Activated naive CD8-positive, alpha-beta T cell treated with anti-CD3 and anti-CD28 coated beads, Interleukin-2, amount 50 U/mL, for 16 hours (primary cell): ENCODE data around the gene SLC16A5.
"Not testable (repeated sequence)": the region's sequence is repeated elsewhere in the genome, so short reads cannot be mapped to it uniquely, and the experiment has no call there.

Experiments
- DNase-seq: peaks from one replicate; pipeline ENCODE4 v3.0.0-alpha.2; 2020; ENCODE audit warnings: low read depth, low spot score

SLC16A5 gene

GRCh38 chr17:75110234-75110937 is 22.6 kb downstream of the SLC16A5 start:
- no peak for DNase-seq

- no peak for DNase-seq
Observed at GRCh38 chr17:75111777-75112335, 24.1 kb downstream of the SLC16A5 start.

- DNase-seq: peak; percentile 84
Observed at GRCh38 chr17:75113798-75114551, 26.2 kb downstream of the SLC16A5 start.

- no peak for DNase-seq
Observed at GRCh38 chr17:75114552-75115314, 27.0 kb downstream of the SLC16A5 start.

- no peak for DNase-seq
Observed at GRCh38 chr17:75115555-75115954, 27.8 kb downstream of the SLC16A5 start.

- DNase-seq: no peak
Observed at GRCh38 chr17:75116737-75117136, 29.0 kb downstream of the SLC16A5 start.

- no peak for DNase-seq
Observed at GRCh38 chr17:75118307-75118706, 30.6 kb downstream of the SLC16A5 start.

GRCh38 chr17:75124041-75124818 is 36.5 kb downstream of the SLC16A5 start:
- DNase-seq: peak; percentile 33

GRCh38 chr17:75124819-75125162 is 37.0 kb downstream of the SLC16A5 start:
- no peak for DNase-seq

- DNase-seq: no peak
Observed at GRCh38 chr17:75125984-75126383, 38.2 kb downstream of the SLC16A5 start.

- no peak for DNase-seq
Observed at GRCh38 chr17:75126954-75127353, 39.2 kb downstream of the SLC16A5 start.

- DNase-seq: not testable (repeated sequence)
Observed at GRCh38 chr17:75127936-75128335, 40.2 kb downstream of the SLC16A5 start.

- no peak for DNase-seq
Observed at GRCh38 chr17:75128694-75129505, 41.1 kb downstream of the SLC16A5 start.

- no peak for DNase-seq
Observed at GRCh38 chr17:75129576-75129975, 41.8 kb downstream of the SLC16A5 start.

GRCh38 chr17:75130059-75130631 is 42.4 kb downstream of the SLC16A5 start:
- no peak for DNase-seq

- no peak for DNase-seq
Observed at GRCh38 chr17:75130632-75131277, 43.0 kb downstream of the SLC16A5 start.

GRCh38 chr17:75131278-75132017 is 43.7 kb downstream of the SLC16A5 start, which contains the start of gene NT5C:
NT5C (minus strand) TSS chr17:75131742; CDS start chr17:75131707, 35 bp downstream.
- DNase-seq: peak; percentile 42
